Measurements from ENCODE around the gene FAM210A.

DNA sequence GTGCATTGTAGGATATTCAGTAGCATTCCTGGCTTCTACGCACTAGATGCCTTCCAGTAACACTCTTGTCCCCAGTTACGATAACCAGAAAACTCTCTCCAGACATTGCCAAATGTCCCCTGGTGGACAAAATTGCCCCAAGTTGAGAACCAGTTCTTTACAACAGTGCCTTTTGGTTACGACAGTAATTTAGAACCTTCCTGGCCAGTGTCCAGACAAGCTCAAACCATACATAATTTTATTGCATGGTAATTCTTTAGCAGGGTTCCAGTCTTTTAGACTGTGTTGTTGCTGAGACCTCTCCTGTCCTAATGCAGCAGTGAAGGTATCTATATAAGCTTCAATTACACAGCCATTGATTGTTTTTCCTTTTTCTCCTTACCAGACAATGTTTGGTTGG, 20.3 kb upstream of the FAM210A start:
- TF ChIP-seq CTCF (IDR thresholded peaks at IDR 0.05) (no peak), POLR2AphosphoS5 (IDR thresholded peaks at IDR 0.05; ENCODE audit: low read depth, low read length) (no peak), REST (IDR thresholded peaks at IDR 0.05; ENCODE audit: insufficient read depth in 1 of 2, low read depth in 2 of 2, low read length in 1 of 2) (no peak)
